WERI-Rb-1 (cell line): Measurements from ENCODE around the gene COPS8.

Source experiments
- DNase-seq: peaks from one replicate; pipeline ENCODE4 v3.0.0-alpha.2; 2020
- H3K27ac ChIP-seq: fragments of 250-450 bp; sonication (Bioruptor Pico); 2 replicates; pipeline ENCODE4 v1.5.1; 2020; ENCODE audit warnings: mild to moderate bottlenecking, moderate library complexity
- H3K27me3 ChIP-seq: fragments of 250-450 bp; sonication (Bioruptor Pico); 2 replicates; pipeline ENCODE4 v1.5.1; 2021; ENCODE audit warnings: mild to moderate bottlenecking, low read depth, moderate library complexity; ENCODE audit not compliant: insufficient read depth, severe bottlenecking
- H3K36me3 ChIP-seq: fragments of 250-450 bp; sonication (Bioruptor Pico); 2 replicates; pipeline ENCODE4 v1.5.1; 2020; ENCODE audit warnings: mild to moderate bottlenecking, moderate library complexity
- H3K4me3 ChIP-seq: 2 replicates; pipeline ENCODE4 v1.5.1; 2011; ENCODE audit warnings: low read depth, mild to moderate bottlenecking, control low read depth, low read length
- H3K9me3 ChIP-seq: fragments of 250-450 bp; sonication (Bioruptor Pico); 2 replicates; pipeline ENCODE4 v1.5.1; 2021; ENCODE audit warnings: mild to moderate bottlenecking, moderate library complexity; ENCODE audit not compliant: severe bottlenecking
- TF ChIP-seq, protein P1 (sequence below): IDR thresholded peaks from 2 replicates; pipeline ENCODE4 v1.5.1; 2011; ENCODE audit warnings: low read depth, mild to moderate bottlenecking, control low read depth, inconsistent platforms, low read length

The COPS8 gene

GRCh38 chr2:237097326-237097910 lies 11.7 kb downstream of the COPS8 start:
- no peaks in the 10 kb centered on the region for H3K9me3 ChIP-seq
- H3K36me3 ChIP-seq = peaks cover 48% of the 10 kb centered on the region
- no peak for DNase-seq
- H3K27me3 ChIP-seq = no peaks in the 10 kb centered on the region
- H3K4me3 ChIP-seq = no peak overlapping the region
- no peak overlapping the region for H3K27ac ChIP-seq
- TF ChIP-seq, protein P1, sequence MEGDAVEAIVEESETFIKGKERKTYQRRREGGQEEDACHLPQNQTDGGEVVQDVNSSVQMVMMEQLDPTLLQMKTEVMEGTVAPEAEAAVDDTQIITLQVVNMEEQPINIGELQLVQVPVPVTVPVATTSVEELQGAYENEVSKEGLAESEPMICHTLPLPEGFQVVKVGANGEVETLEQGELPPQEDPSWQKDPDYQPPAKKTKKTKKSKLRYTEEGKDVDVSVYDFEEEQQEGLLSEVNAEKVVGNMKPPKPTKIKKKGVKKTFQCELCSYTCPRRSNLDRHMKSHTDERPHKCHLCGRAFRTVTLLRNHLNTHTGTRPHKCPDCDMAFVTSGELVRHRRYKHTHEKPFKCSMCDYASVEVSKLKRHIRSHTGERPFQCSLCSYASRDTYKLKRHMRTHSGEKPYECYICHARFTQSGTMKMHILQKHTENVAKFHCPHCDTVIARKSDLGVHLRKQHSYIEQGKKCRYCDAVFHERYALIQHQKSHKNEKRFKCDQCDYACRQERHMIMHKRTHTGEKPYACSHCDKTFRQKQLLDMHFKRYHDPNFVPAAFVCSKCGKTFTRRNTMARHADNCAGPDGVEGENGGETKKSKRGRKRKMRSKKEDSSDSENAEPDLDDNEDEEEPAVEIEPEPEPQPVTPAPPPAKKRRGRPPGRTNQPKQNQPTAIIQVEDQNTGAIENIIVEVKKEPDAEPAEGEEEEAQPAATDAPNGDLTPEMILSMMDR = no peak

- no peak for DNase-seq
- Histone ChIP-seq H3K36me3 (peaks cover 48% of the 10 kb centered on the region), H3K27me3 (no peaks in the 10 kb centered on the region), H3K4me3 (no peak overlapping the region), H3K9me3 (no peaks in the 10 kb centered on the region), H3K27ac (no peak overlapping the region)
- TF ChIP-seq, protein P1 = no peak
Measured at GRCh38 chr2:237097911-237098702, 12.4 kb downstream of the COPS8 start.

- Histone ChIP-seq H3K36me3 (peaks cover 39% of the 10 kb centered on the region), H3K27ac (no peak overlapping the region), H3K4me3 (no peak overlapping the region), H3K9me3 (no peaks in the 10 kb centered on the region), H3K27me3 (no peaks in the 10 kb centered on the region)
- no peak for DNase-seq
- TF ChIP-seq, protein P1 = no peak
Measured at GRCh38 chr2:237099804-237100203, 14.1 kb downstream of the COPS8 start.

GRCh38 chr2:237101118-237101979 lies 15.7 kb downstream of the COPS8 start:
- Histone ChIP-seq H3K4me3 (no peak overlapping the region), H3K9me3 (no peaks in the 10 kb centered on the region), H3K36me3 (peaks cover 25% of the 10 kb centered on the region), H3K27me3 (no peaks in the 10 kb centered on the region), H3K27ac (no peak overlapping the region)
- TF ChIP-seq, protein P1 = no peak
- DNase-seq = no peak

GRCh38 chr2:237102428-237102827 lies 16.7 kb downstream of the COPS8 start:
- Histone ChIP-seq H3K9me3 (no peaks in the 10 kb centered on the region), H3K36me3 (peaks cover 22% of the 10 kb centered on the region), H3K4me3 (no peak overlapping the region), H3K27ac (no peak overlapping the region), H3K27me3 (no peaks in the 10 kb centered on the region)
- TF ChIP-seq, protein P1 = no peak
- no peak for DNase-seq
